Suprapubic skin (tissue), 4 donors: ENCODE data around the gene TSR3.

Experiments used
- EP300 ChIP-seq: sonication (generic); formaldehyde crosslinking; IDR thresholded peaks from one replicate; pipeline ENCODE4 v1.6.1; 2017; ENCODE audit warnings: antibody characterized with exemption
- POLR2A ChIP-seq, 2 donors: fragments of 450-650 bp; IDR thresholded peaks; one replicate each; pipeline ENCODE4 v1.6.1; 2017; ENCODE audit warnings: antibody characterized with exemption in 2 of 2, mild to moderate bottlenecking in 2 of 2, moderate library complexity in 2 of 2
- POLR2AphosphoS5 ChIP-seq, 3 donors: sonication (generic); formaldehyde crosslinking; IDR thresholded peaks; one replicate each; pipeline ENCODE4 v1.6.1; 2017; ENCODE audit warnings: antibody characterized with exemption in 3 of 3
- TF ChIP-seq, protein P1 (sequence below), 2 donors: fragments of 200-600 bp in 1 of 2; fragments of 450-650 bp in 1 of 2; sonication (generic) in 1 of 2; IDR thresholded peaks; one replicate each; pipeline ENCODE4 v1.5.1; 2016 to 2019; ENCODE audit warnings: antibody characterized with exemption in 2 of 2, mild to moderate bottlenecking in 1 of 2, moderate library complexity in 1 of 2

DNA sequence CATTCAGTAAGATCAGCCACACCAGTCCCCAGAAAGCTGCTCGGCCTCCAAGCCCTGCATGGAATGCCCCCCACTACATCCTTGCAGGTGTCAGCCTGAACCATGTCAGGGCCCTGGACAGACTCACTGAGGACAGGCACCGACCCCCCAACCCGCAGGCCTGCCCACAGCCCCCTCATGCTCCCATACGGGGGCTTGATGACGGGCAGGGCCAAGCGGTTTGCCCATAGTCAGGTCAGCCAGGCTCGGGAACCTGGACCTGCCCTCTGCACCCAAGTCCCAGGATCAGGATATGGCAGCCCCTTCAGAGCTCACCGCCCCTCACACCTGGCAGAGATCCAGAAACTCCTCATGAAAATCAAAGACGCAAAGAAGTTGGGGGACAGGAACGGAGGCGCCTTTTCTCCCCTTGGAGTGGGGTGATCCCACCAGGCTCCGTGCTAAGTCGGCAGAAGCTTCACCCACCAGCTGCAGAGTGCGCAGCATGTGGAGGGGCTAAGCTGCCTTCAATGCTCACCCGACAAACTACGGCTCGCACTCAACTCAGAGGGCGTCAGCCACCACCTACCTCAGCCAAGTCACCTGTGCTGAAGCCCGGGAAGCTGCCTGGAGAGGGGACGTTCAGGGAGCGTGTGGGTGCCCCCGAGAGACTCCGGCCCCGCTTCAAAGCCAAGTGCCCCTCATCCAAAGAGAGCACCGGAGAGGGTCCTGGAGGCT, 26.6 kb upstream of the TSR3 start:
- TF ChIP-seq, protein P1, sequence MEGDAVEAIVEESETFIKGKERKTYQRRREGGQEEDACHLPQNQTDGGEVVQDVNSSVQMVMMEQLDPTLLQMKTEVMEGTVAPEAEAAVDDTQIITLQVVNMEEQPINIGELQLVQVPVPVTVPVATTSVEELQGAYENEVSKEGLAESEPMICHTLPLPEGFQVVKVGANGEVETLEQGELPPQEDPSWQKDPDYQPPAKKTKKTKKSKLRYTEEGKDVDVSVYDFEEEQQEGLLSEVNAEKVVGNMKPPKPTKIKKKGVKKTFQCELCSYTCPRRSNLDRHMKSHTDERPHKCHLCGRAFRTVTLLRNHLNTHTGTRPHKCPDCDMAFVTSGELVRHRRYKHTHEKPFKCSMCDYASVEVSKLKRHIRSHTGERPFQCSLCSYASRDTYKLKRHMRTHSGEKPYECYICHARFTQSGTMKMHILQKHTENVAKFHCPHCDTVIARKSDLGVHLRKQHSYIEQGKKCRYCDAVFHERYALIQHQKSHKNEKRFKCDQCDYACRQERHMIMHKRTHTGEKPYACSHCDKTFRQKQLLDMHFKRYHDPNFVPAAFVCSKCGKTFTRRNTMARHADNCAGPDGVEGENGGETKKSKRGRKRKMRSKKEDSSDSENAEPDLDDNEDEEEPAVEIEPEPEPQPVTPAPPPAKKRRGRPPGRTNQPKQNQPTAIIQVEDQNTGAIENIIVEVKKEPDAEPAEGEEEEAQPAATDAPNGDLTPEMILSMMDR (IDR thresholded peaks at IDR 0.05), result no peak
- TF ChIP-seq EP300 (no peak), POLR2AphosphoS5 (IDR thresholded peaks at IDR 0.05) (no peak), POLR2A (IDR thresholded peaks at IDR 0.05) (no peak)
